ENCODE results near the gene KIF16B.

GRCh38 chr20:16527438-16527837, 45.8 kb downstream of the KIF16B start:
- TF ChIP-seq CTCF (IDR thresholded peaks at IDR 0.05) (no peak), POLR2A (IDR thresholded peaks at IDR 0.05) (no peak), POLR2AphosphoS5 (IDR thresholded peaks at IDR 0.05) (no peak), EP300 (IDR thresholded peaks at IDR 0.05) (no peak)

Data from sigmoid colon (tissue), 4 donors.